ENCODE measurements around the gene HPX. TPM values are rescaled to one million over a fixed set of nuclear protein-coding genes. Genes with fewer than 3 reads are reported as not detected.

The HPX gene
- total and polyA plus RNA-seq, 2 of the 13 experiments (the other 11 are each of a cell fraction or from before 2014, with no cell fraction given) = 9.2 to 57.4 TPM

- intact Hi-C loops (cut with micrococcal nuclease; ENCODE audit: unreplicated experiment) (no loop called here), in situ Hi-C loops (cut with HindIII; ENCODE audit: extremely low pct_ligation_motif_present, low pct_unique_long_range_greater_than_20kb) (no loop called here)
- BruUV-seq (replicated peaks) = no TSS peak
- no peaks in the 10 kb centered on the region for H4K20me1 ChIP-seq (ENCODE audit: insufficient read depth, low read length)
- no peak for TF ChIP-seq SNAPC2 (CRISPR knock-in tag; IDR thresholded peaks at IDR 0.05)
- no peak for TF ChIP-seq ZBTB42 (CRISPR knock-in tag; IDR thresholded peaks at IDR 0.05)
- no peak for TF ChIP-seq HOXA5 (CRISPR knock-in tag; IDR thresholded peaks at IDR 0.05)
- no peaks in the 10 kb centered on the region for H3K4me1 ChIP-seq (ENCODE audit: insufficient read depth, low read length)
- ChIA-PET CTCF (ENCODE audit: low intra/inter-chr PET ratio, low total read pairs) (no interaction called here), POLR2A (no interaction called here)
- H3K36me3 ChIP-seq (replicated peaks in 1 of 2; ENCODE audit: control insufficient read depth in 1 of 2, insufficient read depth in 2 of 2, low read length in 2 of 2) = peaks cover 0 to 7% of the 10 kb centered on the region in 2 experiments; a peak in 3 of 5 replicates
- no peak for FAIRE-seq
- H3K9ac ChIP-seq (ENCODE audit: insufficient read depth, low read depth, low read length) = no peak overlapping the region
- no peaks in the 10 kb centered on the region for H3K79me2 ChIP-seq (ENCODE audit: insufficient read depth, low read length)
- no peak for DNase-seq (ENCODE audit: low spot score)
- no peaks in the 10 kb centered on the region for H3K9me3 ChIP-seq (ENCODE audit: low read length)
- no peak overlapping the region for H3K4me2 ChIP-seq (ENCODE audit: low read depth, low read length)
- ATAC-seq = no peak
- H3K4me3 ChIP-seq (replicated peaks in 1 of 3; ENCODE audit: insufficient read depth in 1 of 3, low read depth in 2 of 3, low read length in 3 of 3) = no peak overlapping the region
- no peak overlapping the region for H3K27ac ChIP-seq (ENCODE audit: extremely low read length, insufficient read depth, low read length)
- H3K27me3 ChIP-seq (ENCODE audit: control insufficient read depth in 1 of 2, insufficient read depth in 2 of 2, low read length in 2 of 2) = no peaks in the 10 kb centered on the region
- 98% methylated on average over 23 of the region's 26 CpGs for WGBS (ENCODE audit: low lambda C conversion rate)
- no peak overlapping the region for H2AFZ ChIP-seq (ENCODE audit: low read length)
Measured at GRCh38 chr11:6457581-6458320, 17.0 kb upstream of the HPX start.

GRCh38 chr11:6456361-6457073 is 15.7 kb upstream of the HPX start:
- Histone ChIP-seq H2AFZ (ENCODE audit: low read length) (no peak overlapping the region), H4K20me1 (ENCODE audit: insufficient read depth, low read length) (no peaks in the 10 kb centered on the region), H3K9me3 (ENCODE audit: low read length) (no peaks in the 10 kb centered on the region), H3K27ac (ENCODE audit: extremely low read length, insufficient read depth, low read length) (no peak overlapping the region), H3K27me3 (ENCODE audit: control insufficient read depth in 1 of 2, insufficient read depth in 2 of 2, low read length in 2 of 2) (no peaks in the 10 kb centered on the region), H3K4me2 (ENCODE audit: low read depth, low read length) (no peak overlapping the region), H3K4me3 (replicated peaks in 1 of 3; ENCODE audit: insufficient read depth in 1 of 3, low read depth in 2 of 3, low read length in 3 of 3) (no peak overlapping the region), H3K79me2 (ENCODE audit: insufficient read depth, low read length) (no peaks in the 10 kb centered on the region), H3K9ac (ENCODE audit: insufficient read depth, low read depth, low read length) (no peak overlapping the region), H3K4me1 (ENCODE audit: insufficient read depth, low read length) (no peaks in the 10 kb centered on the region), H3K36me3 (replicated peaks in 1 of 2; ENCODE audit: control insufficient read depth in 1 of 2, insufficient read depth in 2 of 2, low read length in 2 of 2) (peaks cover 0 to 7% of the 10 kb centered on the region in 2 experiments; a peak in 3 of 5 replicates)
- no TSS peak for BruUV-seq (replicated peaks)
- ATAC-seq (no peak), FAIRE-seq (no peak), DNase-seq (ENCODE audit: low spot score) (no peak)
- POLR2A ChIA-PET = no interaction called here
- CTCF ChIA-PET (ENCODE audit: low intra/inter-chr PET ratio, low total read pairs) = no interaction called here
- in situ Hi-C loops (cut with HindIII; ENCODE audit: extremely low pct_ligation_motif_present, low pct_unique_long_range_greater_than_20kb) (no loop called here), intact Hi-C loops (cut with micrococcal nuclease; ENCODE audit: unreplicated experiment) (no loop called here)
- WGBS (ENCODE audit: low lambda C conversion rate) = 94% methylated on average over 29 of the region's 56 CpGs
- no peak for TF ChIP-seq HOXD1 (CRISPR knock-in tag; IDR thresholded peaks at IDR 0.05)
- TF ChIP-seq, protein P1, sequence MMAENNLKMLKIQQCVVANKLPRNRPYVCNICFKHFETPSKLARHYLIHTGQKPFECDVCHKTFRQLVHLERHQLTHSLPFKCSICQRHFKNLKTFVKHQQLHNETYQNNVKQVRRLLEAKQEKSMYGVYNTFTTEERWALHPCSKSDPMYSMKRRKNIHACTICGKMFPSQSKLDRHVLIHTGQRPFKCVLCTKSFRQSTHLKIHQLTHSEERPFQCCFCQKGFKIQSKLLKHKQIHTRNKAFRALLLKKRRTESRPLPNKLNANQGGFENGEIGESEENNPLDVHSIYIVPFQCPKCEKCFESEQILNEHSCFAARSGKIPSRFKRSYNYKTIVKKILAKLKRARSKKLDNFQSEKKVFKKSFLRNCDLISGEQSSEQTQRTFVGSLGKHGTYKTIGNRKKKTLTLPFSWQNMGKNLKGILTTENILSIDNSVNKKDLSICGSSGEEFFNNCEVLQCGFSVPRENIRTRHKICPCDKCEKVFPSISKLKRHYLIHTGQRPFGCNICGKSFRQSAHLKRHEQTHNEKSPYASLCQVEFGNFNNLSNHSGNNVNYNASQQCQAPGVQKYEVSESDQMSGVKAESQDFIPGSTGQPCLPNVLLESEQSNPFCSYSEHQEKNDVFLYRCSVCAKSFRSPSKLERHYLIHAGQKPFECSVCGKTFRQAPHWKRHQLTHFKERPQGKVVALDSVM (CRISPR knock-in tag; IDR thresholded peaks at IDR 0.05) = no peak
- TF ChIP-seq NCOR1 (IDR thresholded peaks at IDR 0.05; ENCODE audit: borderline replicate concordance, low read length) = no peak
- no peak for TF ChIP-seq MLLT10 (CRISPR knock-in tag; IDR thresholded peaks at IDR 0.05)
- TF ChIP-seq MNT (IDR thresholded peaks at IDR 0.05) = no peak
- no peak for TF ChIP-seq JDP2 (CRISPR knock-in tag; IDR thresholded peaks at IDR 0.05; ENCODE audit: borderline replicate concordance)
- TF ChIP-seq TRAFD1 (CRISPR knock-in tag; IDR thresholded peaks at IDR 0.05; ENCODE audit: borderline replicate concordance) = no peak
- TF ChIP-seq ZNF670 (CRISPR knock-in tag; IDR thresholded peaks at IDR 0.05; ENCODE audit: borderline replicate concordance) = no peak
- TF ChIP-seq POLR2A (IDR thresholded peaks at IDR 0.05; ENCODE audit: insufficient read depth in 1 of 2, low read depth in 2 of 2, low read length in 2 of 2) = no peak
- no peak for TF ChIP-seq KMT2B (CRISPR knock-in tag; IDR thresholded peaks at IDR 0.05)

Data from HepG2 (cell line).